Mesenchymal stem cell (in vitro differentiated cells and primary cell): ENCODE measurements around the gene FHOD3.
"Not testable (repeated sequence)": the region's sequence is repeated elsewhere in the genome, so short reads cannot be mapped to it uniquely, and the experiment has no call there.

Experiments used
- DNase-seq: peaks from one replicate; pipeline ENCODE4 v3.0.0-alpha.2; 2013
- H2AFZ ChIP-seq: one replicate; pipeline ENCODE4 v1.6.1; 2013; ENCODE audit warnings: low read depth, mild to moderate bottlenecking, control low read depth, inconsistent platforms, low read length, moderate library complexity
- H2AK5ac ChIP-seq: 2 replicates; pipeline ENCODE4 v1.6.1; 2013; ENCODE audit warnings: low read length, moderate library complexity, mild to moderate bottlenecking, inconsistent platforms; ENCODE audit not compliant: severe bottlenecking
- H2BK120ac ChIP-seq: one replicate; pipeline ENCODE4 v1.6.1; 2013; ENCODE audit warnings: low read depth, mild to moderate bottlenecking, inconsistent platforms, low read length, moderate library complexity
- H2BK12ac ChIP-seq, 2 experiments: one replicate each; pipeline ENCODE4 v1.6.1; 2013; ENCODE audit warnings: inconsistent platforms in 2 of 2, low read length in 2 of 2, mild to moderate bottlenecking in 2 of 2, moderate library complexity in 2 of 2, control low read depth in 1 of 2
- H2BK15ac ChIP-seq: one replicate; pipeline ENCODE4 v1.6.1; 2013; ENCODE audit warnings: mild to moderate bottlenecking, low read depth, inconsistent platforms; ENCODE audit not compliant: poor library complexity, severe bottlenecking
- H2BK5ac ChIP-seq: 2 replicates; pipeline ENCODE4 v1.6.1; 2013; ENCODE audit warnings: low read depth, mild to moderate bottlenecking, low read length, control low read depth, inconsistent platforms; ENCODE audit not compliant: poor library complexity, severe bottlenecking
- H3K14ac ChIP-seq, 2 experiments: one replicate each; pipeline ENCODE4 v1.6.1; 2013; ENCODE audit warnings: inconsistent platforms in 2 of 2, low read length in 2 of 2, control low read depth in 1 of 2, mild to moderate bottlenecking in 1 of 2, moderate library complexity in 1 of 2
- H3K18ac ChIP-seq, 2 experiments: one replicate each; pipeline ENCODE4 v1.6.1; 2013; ENCODE audit warnings: inconsistent platforms in 2 of 2, low read length in 2 of 2, control low read depth in 1 of 2, low read depth in 1 of 2, mild to moderate bottlenecking in 1 of 2
- H3K23ac ChIP-seq, 2 experiments: one replicate each; pipeline ENCODE4 v1.6.1; 2013; ENCODE audit warnings: inconsistent platforms in 2 of 2, low read length in 2 of 2, mild to moderate bottlenecking in 2 of 2, moderate library complexity in 2 of 2, control low read depth in 1 of 2
- H3K27ac ChIP-seq: 2 replicates; pipeline ENCODE4 v1.5.1; 2013; ENCODE audit warnings: mild to moderate bottlenecking, moderate library complexity, low read length, control low read depth, inconsistent platforms; ENCODE audit not compliant: poor library complexity, severe bottlenecking
- H3K27me3 ChIP-seq, 2 experiments: 2 replicates each; pipeline versions ENCODE4 v1.6.1 to v1.7.0; 2013; ENCODE audit warnings: low read length in 2 of 2, mild to moderate bottlenecking in 2 of 2, moderate library complexity in 2 of 2, control low read depth in 1 of 2, inconsistent platforms in 1 of 2; ENCODE audit not compliant: control insufficient read depth in 1 of 2, insufficient read depth in 1 of 2
- H3K36me3 ChIP-seq, 2 experiments: 2 replicates each; pipeline versions ENCODE4 v1.6.1 to v1.7.0; 2013; ENCODE audit warnings: low read length in 2 of 2, control low read depth in 1 of 2, inconsistent platforms in 1 of 2, low read depth in 1 of 2, mild to moderate bottlenecking in 1 of 2; ENCODE audit not compliant: insufficient read depth in 2 of 2, control insufficient read depth in 1 of 2
- H3K4ac ChIP-seq, 2 experiments: one replicate each; pipeline ENCODE4 v1.6.1; 2013; ENCODE audit warnings: inconsistent platforms in 2 of 2, low read length in 2 of 2, mild to moderate bottlenecking in 2 of 2, moderate library complexity in 2 of 2, control low read depth in 1 of 2, low read depth in 1 of 2
- H3K4me1 ChIP-seq: 2 replicates; pipeline ENCODE4 v1.6.1; 2013; ENCODE audit warnings: low read depth, low read length, control low read depth; ENCODE audit not compliant: control insufficient read depth, insufficient read depth
- H3K4me2 ChIP-seq: 2 replicates; pipeline ENCODE4 v1.6.1; 2013; ENCODE audit warnings: low read length, mild to moderate bottlenecking, inconsistent platforms; ENCODE audit not compliant: poor library complexity, severe bottlenecking
- H3K4me3 ChIP-seq, 2 experiments: 2 replicates each; pipeline versions ENCODE4 v1.5.1 to v1.7.0; 2013; ENCODE audit warnings: low read length in 2 of 2, mild to moderate bottlenecking in 2 of 2, control low read depth in 1 of 2, low read depth in 1 of 2; ENCODE audit not compliant: insufficient read depth in 1 of 2
- H3K79me1 ChIP-seq: replicated peaks from 2 replicates; pipeline ENCODE4 v1.6.1; 2013; ENCODE audit warnings: mild to moderate bottlenecking, control low read depth, low read length, inconsistent platforms; ENCODE audit not compliant: poor library complexity, severe bottlenecking
- H3K9ac ChIP-seq: 2 replicates; pipeline ENCODE4 v1.7.0; 2013; ENCODE audit warnings: mild to moderate bottlenecking, low read length, moderate library complexity
- H3K9me3 ChIP-seq: 2 replicates; pipeline ENCODE4 v1.7.0; 2013; ENCODE audit warnings: mild to moderate bottlenecking, low read length; ENCODE audit not compliant: control insufficient read depth
- H4K8ac ChIP-seq: one replicate; pipeline ENCODE4 v1.6.1; 2013; ENCODE audit warnings: inconsistent platforms, mild to moderate bottlenecking, low read length, moderate library complexity
- H4K91ac ChIP-seq: one replicate; pipeline ENCODE4 v1.6.1; 2013; ENCODE audit warnings: mild to moderate bottlenecking, low read length, inconsistent platforms
- whole genome bisulfite sequencing: methylation state at CpG from one replicate; pipeline ENCODE4 v1.1.7; 2013; ENCODE audit warnings: mixed read lengths; 5-methylcytosine and 5-hydroxymethylcytosine counted together

FHOD3 gene

GRCh38 chr18:36719630-36720029, 422.1 kb downstream of the FHOD3 start:
- DNase-seq: no peak
- no peak overlapping the region for H3K9ac ChIP-seq
- H3K4me2 ChIP-seq: no peak overlapping the region
- H3K27me3 ChIP-seq: no peaks in the 10 kb centered on the region
- H2BK15ac ChIP-seq: no peak overlapping the region
- H3K36me3 ChIP-seq: peaks cover 4 to 22% of the 10 kb centered on the region in 2 experiments
- H2BK12ac ChIP-seq: no peak overlapping the region
- 52% methylated on average over 2 of the region's 2 CpGs for WGBS
- H4K91ac ChIP-seq: no peak overlapping the region
- no peak overlapping the region for H2BK5ac ChIP-seq
- H2BK120ac ChIP-seq: no peak overlapping the region
- no peak overlapping the region for H3K4ac ChIP-seq
- no peak overlapping the region for H3K14ac ChIP-seq
- H3K18ac ChIP-seq: no peak overlapping the region
- no peaks in the 10 kb centered on the region for H3K79me1 ChIP-seq
- H3K4me1 ChIP-seq: no peaks in the 10 kb centered on the region
- no peaks in the 10 kb centered on the region for H3K9me3 ChIP-seq
- H2AK5ac ChIP-seq: no peak overlapping the region
- H3K23ac ChIP-seq: no peak overlapping the region
- H3K27ac ChIP-seq: no peak overlapping the region
- no peak overlapping the region for H3K4me3 ChIP-seq
- H4K8ac ChIP-seq: no peak overlapping the region
- H2AFZ ChIP-seq: no peak overlapping the region

GRCh38 chr18:36721351-36721750, 423.8 kb downstream of the FHOD3 start:
- H3K4ac ChIP-seq, H3K79me1 ChIP-seq, H4K8ac ChIP-seq, H2BK5ac ChIP-seq, H3K18ac ChIP-seq, H2BK12ac ChIP-seq, H3K27me3 ChIP-seq, H2BK15ac ChIP-seq, H3K4me2 ChIP-seq, H3K9ac ChIP-seq, H2AK5ac ChIP-seq, H3K27ac ChIP-seq, H3K4me3 ChIP-seq, H2BK120ac ChIP-seq, H3K9me3 ChIP-seq, H3K14ac ChIP-seq, H2AFZ ChIP-seq, H3K4me1 ChIP-seq, DNase-seq, H3K23ac ChIP-seq, H4K91ac ChIP-seq: not testable (repeated sequence)
- peaks cover 4 to 15% of the 10 kb centered on the region in 2 experiments for H3K36me3 ChIP-seq
- WGBS: 100% methylated on average over 1 of the region's 1 CpG

GRCh38 chr18:36724169-36724568, 426.7 kb downstream of the FHOD3 start:
- no peak overlapping the region for H3K4ac ChIP-seq
- no peaks in the 10 kb centered on the region for H3K9me3 ChIP-seq
- no peaks in the 10 kb centered on the region for H3K4me1 ChIP-seq
- no peak overlapping the region for H2BK12ac ChIP-seq
- H2BK120ac ChIP-seq: no peak overlapping the region
- H2AFZ ChIP-seq: no peak overlapping the region
- H2BK5ac ChIP-seq: no peak overlapping the region
- H4K91ac ChIP-seq: no peak overlapping the region
- H3K4me3 ChIP-seq: peak overlapping the region in 1 of 2 experiments; percentile 73
- H3K27me3 ChIP-seq: no peaks in the 10 kb centered on the region
- DNase-seq: no peak
- H3K23ac ChIP-seq: no peak overlapping the region
- no peak overlapping the region for H4K8ac ChIP-seq
- no peak overlapping the region for H2AK5ac ChIP-seq
- no peak overlapping the region for H3K18ac ChIP-seq
- H3K79me1 ChIP-seq: peaks cover 2% of the 10 kb centered on the region
- H3K4me2 ChIP-seq: no peak overlapping the region
- peaks cover 0 to 10% of the 10 kb centered on the region in 2 experiments for H3K36me3 ChIP-seq
- H3K14ac ChIP-seq: no peak overlapping the region
- no peak overlapping the region for H2BK15ac ChIP-seq
- no peak overlapping the region for H3K27ac ChIP-seq
- H3K9ac ChIP-seq: peak overlapping the region; percentile 51
- 89% methylated on average over 7 of the region's 7 CpGs for WGBS

GRCh38 chr18:36724591-36725001, 427.1 kb downstream of the FHOD3 start:
- 84% methylated on average over 8 of the region's 8 CpGs for WGBS
- Histone ChIP-seq H4K91ac (no peak overlapping the region), H3K23ac (no peak overlapping the region), H3K79me1 (peaks cover 2% of the 10 kb centered on the region), H3K4me3 (peak overlapping the region in 1 of 2 experiments; percentile 73), H3K36me3 (peaks cover 0 to 10% of the 10 kb centered on the region in 2 experiments), H2BK120ac (no peak overlapping the region), H2BK15ac (no peak overlapping the region), H2BK12ac (no peak overlapping the region), H2BK5ac (no peak overlapping the region), H3K9me3 (no peaks in the 10 kb centered on the region), H3K4me2 (no peak overlapping the region), H3K27me3 (no peaks in the 10 kb centered on the region), H3K18ac (no peak overlapping the region), H3K4ac (no peak overlapping the region), H2AFZ (no peak overlapping the region), H4K8ac (no peak overlapping the region), H3K14ac (no peak overlapping the region), H2AK5ac (no peak overlapping the region), H3K27ac (no peak overlapping the region), H3K4me1 (no peaks in the 10 kb centered on the region), H3K9ac (peak overlapping the region; percentile 51)
- no peak for DNase-seq
